ENCODE data around the gene TXNDC2.

TXNDC2 gene

DNA sequence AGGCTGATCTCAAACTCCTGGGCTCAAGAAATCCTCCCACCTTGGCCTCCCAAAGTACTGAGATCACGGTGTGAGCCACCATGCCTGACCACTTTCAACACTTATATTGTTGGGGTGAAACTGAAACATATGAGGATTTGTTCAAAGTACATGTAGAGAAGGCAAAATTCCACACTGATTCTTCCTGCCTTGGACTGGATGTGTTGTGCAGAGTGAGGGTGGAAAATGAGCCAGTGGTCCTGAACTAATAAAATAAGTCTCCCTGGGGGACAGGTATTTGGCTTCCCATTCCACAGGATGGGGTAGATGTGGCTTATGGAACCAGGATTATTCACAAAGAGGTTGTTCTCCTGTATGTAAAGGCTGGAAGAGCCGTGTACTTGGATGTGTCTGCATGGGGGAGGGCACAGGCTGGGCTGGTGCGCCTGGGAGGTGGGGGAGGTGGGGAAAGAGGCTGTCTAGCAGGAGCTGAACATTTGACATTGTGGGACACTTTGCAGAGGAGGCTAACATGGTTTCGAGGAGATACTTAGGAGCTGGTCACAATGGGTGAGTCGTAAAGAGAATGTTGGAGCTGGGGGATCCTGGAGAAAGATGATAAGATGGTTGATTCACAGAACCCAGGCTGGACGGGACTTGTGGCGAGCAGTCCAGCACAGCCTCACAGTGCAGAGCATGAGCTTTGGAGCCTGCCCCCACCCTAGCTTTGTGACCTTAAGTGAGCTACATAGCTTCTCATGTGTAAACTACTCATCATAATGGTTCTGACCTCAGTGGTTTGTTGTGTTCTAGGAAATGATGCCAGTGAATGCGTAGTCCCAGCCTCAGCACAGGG is at the start of gene TXNDC2:
TSS of gene TXNDC2 (plus strand) at position 804 of the 835 bp plus-strand sequence. CDS start 708 bp downstream, outside the sequence.
- H3K9me3 Mint-ChIP-seq (ENCODE audit: low read depth), result no peaks in the 10 kb centered on the region
- no peak within 1 kb of the TSS for H3K4me3 Mint-ChIP-seq
- H3K27me3 Mint-ChIP-seq, result no peaks in the 10 kb centered on the region
- H3K4me1 Mint-ChIP-seq (ENCODE audit: low read depth), result no peaks in the 10 kb centered on the region
- no peak within 1 kb of the TSS for H3K27ac Mint-ChIP-seq
- H3K36me3 Mint-ChIP-seq, result no peaks in the 10 kb centered on the region

DNA sequence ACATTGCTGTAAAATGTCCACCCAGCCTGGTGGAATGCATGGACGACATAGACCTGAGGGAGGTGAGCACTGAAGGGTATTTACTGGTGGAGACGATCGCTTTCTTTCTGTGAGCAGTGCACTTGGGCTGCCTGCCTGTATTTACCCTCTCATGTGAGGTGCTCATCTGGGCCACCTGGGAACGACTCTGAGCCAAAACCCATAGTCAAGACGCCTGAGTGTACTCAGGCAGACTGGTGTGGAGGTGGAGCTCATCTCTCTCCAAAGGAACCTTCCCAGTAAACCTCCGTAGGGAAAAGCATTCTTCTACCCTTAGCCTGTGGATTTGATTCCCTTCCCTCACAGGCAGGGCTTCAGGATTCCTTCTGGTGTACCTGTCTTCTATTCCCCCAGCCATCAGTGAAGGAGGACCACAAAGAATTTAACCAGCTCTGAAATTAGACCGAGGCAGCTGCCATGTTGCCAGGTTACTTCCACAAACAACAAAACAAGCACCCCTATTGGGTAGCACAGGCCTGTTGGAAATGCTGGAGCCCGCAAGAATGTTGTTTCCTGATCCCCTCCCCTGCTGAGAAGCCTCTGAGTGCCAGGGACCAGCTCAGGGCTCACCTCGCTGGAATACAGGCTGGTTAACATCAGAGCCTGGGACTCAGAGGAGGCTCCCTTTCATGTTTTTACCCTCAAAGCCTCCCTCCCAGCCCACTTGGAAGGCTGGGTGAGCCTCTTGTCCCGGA is 47.5 kb upstream of the TXNDC2 start:
- Mint-ChIP-seq H3K27me3 (peaks cover 2% of the 10 kb centered on the region), H3K4me1 (ENCODE audit: low read depth) (no peaks in the 10 kb centered on the region), H3K4me3 (no peak overlapping the region), H3K36me3 (no peaks in the 10 kb centered on the region), H3K27ac (no peak overlapping the region), H3K9me3 (ENCODE audit: low read depth) (no peaks in the 10 kb centered on the region)

DNA sequence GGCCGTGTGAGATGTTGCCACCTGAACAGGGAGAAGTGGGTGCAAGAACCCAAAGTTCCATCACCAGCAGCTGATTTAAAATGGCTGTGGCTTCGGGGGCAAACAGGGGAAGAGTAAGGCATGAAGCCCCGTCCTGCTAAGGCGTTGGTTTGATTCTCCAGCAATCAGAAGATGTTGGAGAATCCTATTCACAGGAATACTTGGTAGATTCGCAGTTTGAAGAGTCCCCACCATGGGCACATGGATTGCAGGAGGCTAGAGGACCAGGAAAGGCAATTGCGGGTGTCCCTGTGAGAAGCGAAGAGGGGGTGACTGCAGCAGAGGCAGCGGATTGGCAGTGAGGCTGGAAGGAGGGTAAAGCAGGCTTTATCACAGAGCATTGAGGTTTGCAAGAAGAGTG is 46.6 kb upstream of the TXNDC2 start:
- no peak overlapping the region for H3K4me3 Mint-ChIP-seq
- H3K9me3 Mint-ChIP-seq (ENCODE audit: low read depth), result no peaks in the 10 kb centered on the region
- no peaks in the 10 kb centered on the region for H3K4me1 Mint-ChIP-seq (ENCODE audit: low read depth)
- H3K36me3 Mint-ChIP-seq, result no peaks in the 10 kb centered on the region
- H3K27ac Mint-ChIP-seq, result no peak overlapping the region
- H3K27me3 Mint-ChIP-seq, result peaks cover 2% of the 10 kb centered on the region

DNA sequence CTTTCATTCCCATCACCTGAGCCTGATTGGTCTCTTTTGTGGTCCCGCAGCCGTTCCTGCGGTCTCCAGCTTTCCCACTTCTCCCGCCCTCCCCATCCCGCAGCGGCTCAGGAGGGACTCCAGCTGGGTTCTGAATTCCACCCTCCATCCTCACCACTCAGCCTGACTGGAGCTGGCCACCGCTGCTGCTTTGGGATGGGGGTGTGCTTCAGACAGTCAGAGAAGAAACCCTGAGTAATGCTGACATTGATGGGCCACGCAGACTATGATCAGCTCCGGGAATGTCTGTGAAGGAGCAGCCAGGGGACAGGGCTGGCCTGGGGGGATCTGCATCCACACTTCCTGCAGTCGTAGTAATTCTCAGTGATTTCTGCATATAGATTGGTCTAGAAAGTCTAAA is 45.9 kb upstream of the TXNDC2 start:
- H3K27me3 Mint-ChIP-seq, result peaks cover 2% of the 10 kb centered on the region
- H3K4me1 Mint-ChIP-seq (ENCODE audit: low read depth), result no peaks in the 10 kb centered on the region
- H3K4me3 Mint-ChIP-seq, result no peak overlapping the region
- no peaks in the 10 kb centered on the region for H3K36me3 Mint-ChIP-seq
- no peak overlapping the region for H3K27ac Mint-ChIP-seq
- H3K9me3 Mint-ChIP-seq (ENCODE audit: low read depth), result no peaks in the 10 kb centered on the region

DNA sequence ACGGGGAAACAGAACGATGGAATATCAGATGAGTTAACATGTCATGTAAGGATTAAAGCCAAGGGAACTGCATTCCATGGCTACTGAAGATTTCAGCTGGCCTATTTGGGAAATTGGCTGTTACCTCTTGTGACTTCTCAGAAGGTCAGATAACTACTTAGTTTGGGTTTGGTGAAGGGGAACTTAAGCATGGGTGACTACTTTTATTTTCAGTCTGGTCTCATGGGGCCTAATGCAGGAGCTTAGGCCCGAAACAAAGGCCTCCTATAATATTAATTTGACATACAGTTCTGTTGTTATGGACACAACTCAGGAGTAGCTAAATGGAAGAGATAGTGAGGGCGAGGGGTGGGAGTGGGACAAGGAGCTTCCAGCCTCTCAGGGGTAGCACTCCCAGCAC is 44.0 kb upstream of the TXNDC2 start:
- no peak overlapping the region for H3K27ac Mint-ChIP-seq
- H3K4me1 Mint-ChIP-seq (ENCODE audit: low read depth), result no peaks in the 10 kb centered on the region
- H3K36me3 Mint-ChIP-seq, result no peaks in the 10 kb centered on the region
- peaks cover 2% of the 10 kb centered on the region for H3K27me3 Mint-ChIP-seq
- no peak overlapping the region for H3K4me3 Mint-ChIP-seq
- H3K9me3 Mint-ChIP-seq (ENCODE audit: low read depth), result no peaks in the 10 kb centered on the region

DNA sequence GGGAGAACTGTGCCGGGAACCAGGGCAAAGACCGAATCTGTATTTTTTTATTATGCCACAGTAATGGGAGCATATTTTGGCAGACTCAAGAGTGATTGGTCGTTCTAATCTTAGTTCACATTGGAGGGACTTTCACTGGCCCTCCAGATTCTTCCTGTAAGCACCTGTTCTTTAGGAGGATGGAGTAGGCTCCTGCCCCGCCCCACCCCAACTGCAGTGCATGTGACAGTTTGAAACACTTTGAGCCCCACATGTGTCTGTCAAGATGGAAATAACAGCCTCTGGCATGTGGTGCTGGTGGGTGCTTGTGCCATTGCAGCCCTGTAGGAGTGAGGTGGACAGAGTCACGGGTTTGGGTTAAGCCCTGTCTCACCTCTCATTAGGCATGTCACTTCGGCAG is 43.3 kb upstream of the TXNDC2 start:
- H3K27ac Mint-ChIP-seq, result no peak overlapping the region
- no peaks in the 10 kb centered on the region for H3K9me3 Mint-ChIP-seq (ENCODE audit: low read depth)
- no peak overlapping the region for H3K4me3 Mint-ChIP-seq
- peaks cover 3% of the 10 kb centered on the region for H3K27me3 Mint-ChIP-seq
- no peaks in the 10 kb centered on the region for H3K36me3 Mint-ChIP-seq
- no peaks in the 10 kb centered on the region for H3K4me1 Mint-ChIP-seq (ENCODE audit: low read depth)

DNA sequence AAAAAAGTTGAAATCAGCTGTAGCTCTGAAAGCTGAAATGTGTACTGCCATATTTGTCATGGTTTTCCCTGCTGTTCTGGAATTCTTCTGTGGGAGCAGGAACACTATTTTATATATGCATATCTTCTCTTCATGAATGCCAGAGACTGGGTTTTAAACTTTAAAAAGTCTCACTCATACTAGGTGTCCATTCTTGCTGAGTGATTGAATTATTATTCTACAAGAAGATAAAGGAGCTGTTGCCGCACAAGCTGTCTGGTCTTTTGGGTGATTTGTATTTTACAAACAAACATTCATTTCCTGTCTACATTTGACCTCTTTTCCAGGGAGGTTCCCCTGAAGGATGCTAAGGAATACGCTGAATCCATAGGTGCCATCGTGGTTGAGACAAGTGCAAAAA is 40.5 kb upstream of the TXNDC2 start:
- H3K4me1 Mint-ChIP-seq (ENCODE audit: low read depth), result no peaks in the 10 kb centered on the region
- H3K36me3 Mint-ChIP-seq, result no peaks in the 10 kb centered on the region
- H3K27ac Mint-ChIP-seq, result no peak overlapping the region
- H3K9me3 Mint-ChIP-seq (ENCODE audit: low read depth), result no peaks in the 10 kb centered on the region
- no peak overlapping the region for H3K4me3 Mint-ChIP-seq
- H3K27me3 Mint-ChIP-seq, result peaks cover 13% of the 10 kb centered on the region

DNA sequence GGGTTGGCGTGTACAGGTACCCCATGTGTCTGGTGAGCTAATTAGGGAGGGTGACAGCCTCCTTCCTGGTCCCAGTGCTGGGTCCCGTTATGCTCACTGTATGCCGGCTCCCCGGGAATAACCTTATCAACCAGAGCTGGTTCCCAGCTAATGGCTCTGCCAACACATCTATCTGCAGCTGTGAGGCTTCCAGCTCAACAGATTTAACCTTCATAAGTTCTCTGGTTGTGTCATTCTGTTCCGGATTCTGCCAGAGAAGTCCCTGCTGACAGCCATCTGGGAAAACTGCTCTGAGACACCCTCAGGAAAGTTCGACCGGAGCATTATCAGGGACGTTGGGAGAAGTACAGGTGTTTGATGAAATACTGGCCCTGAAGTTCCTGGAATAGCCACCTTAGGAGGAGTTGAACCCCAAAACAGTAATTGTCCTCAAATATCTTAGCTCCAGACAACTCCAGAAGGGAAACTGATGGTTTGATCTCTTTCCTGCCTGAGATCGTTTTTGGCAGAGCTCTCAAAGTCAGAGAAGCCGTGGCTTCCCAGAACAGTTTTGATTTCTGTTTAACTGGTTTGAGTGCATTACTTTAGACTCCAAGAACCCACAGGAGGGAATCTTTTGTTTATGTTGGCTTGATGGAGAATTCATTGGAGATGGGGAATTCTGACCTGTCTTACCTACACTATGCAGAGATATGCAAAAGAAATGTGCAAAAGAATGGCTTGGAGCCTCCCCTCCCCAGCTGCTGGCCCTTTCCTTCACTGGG is 39.4 kb upstream of the TXNDC2 start:
- H3K4me3 Mint-ChIP-seq, result no peak overlapping the region
- peaks cover 13% of the 10 kb centered on the region for H3K27me3 Mint-ChIP-seq
- H3K36me3 Mint-ChIP-seq, result no peaks in the 10 kb centered on the region
- H3K9me3 Mint-ChIP-seq (ENCODE audit: low read depth), result no peaks in the 10 kb centered on the region
- no peak overlapping the region for H3K27ac Mint-ChIP-seq
- no peaks in the 10 kb centered on the region for H3K4me1 Mint-ChIP-seq (ENCODE audit: low read depth)

DNA sequence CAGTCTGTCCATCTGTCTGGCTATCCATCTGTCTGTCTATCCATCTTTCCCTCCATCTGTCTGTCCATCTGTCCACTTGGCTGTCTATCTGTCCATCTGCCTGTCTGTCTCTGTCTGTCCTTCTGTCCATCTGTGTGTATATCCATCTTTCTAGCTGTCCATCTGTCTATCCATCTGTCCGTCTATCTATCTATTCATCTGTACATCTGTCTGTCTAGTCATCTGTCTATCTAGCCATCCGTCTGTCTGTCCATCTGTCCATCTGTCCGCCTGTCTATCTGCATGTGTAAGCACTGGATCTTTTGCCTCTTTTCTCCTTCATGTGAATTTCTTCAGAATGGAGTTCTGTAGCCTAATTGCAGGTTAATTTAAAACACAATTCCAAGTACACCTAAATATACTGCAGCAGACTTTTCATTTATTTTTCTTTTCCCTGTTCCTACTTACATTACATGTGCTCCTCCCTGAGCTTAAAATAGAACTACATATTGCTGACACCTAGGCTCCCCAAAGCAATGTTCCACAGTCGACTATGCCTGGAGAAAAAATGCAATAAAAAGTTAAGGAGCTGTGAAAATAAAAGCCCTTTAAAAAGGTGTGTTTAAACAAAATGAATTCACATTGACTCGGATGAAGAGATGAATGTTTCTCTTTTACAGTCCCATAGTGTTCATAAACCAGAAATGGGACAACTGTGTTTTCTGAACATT is 37.4 kb upstream of the TXNDC2 start:
- peaks cover 13% of the 10 kb centered on the region for H3K27me3 Mint-ChIP-seq
- no peaks in the 10 kb centered on the region for H3K4me1 Mint-ChIP-seq (ENCODE audit: low read depth)
- H3K4me3 Mint-ChIP-seq, result no peak overlapping the region
- H3K36me3 Mint-ChIP-seq, result no peaks in the 10 kb centered on the region
- no peaks in the 10 kb centered on the region for H3K9me3 Mint-ChIP-seq (ENCODE audit: low read depth)
- no peak overlapping the region for H3K27ac Mint-ChIP-seq

DNA sequence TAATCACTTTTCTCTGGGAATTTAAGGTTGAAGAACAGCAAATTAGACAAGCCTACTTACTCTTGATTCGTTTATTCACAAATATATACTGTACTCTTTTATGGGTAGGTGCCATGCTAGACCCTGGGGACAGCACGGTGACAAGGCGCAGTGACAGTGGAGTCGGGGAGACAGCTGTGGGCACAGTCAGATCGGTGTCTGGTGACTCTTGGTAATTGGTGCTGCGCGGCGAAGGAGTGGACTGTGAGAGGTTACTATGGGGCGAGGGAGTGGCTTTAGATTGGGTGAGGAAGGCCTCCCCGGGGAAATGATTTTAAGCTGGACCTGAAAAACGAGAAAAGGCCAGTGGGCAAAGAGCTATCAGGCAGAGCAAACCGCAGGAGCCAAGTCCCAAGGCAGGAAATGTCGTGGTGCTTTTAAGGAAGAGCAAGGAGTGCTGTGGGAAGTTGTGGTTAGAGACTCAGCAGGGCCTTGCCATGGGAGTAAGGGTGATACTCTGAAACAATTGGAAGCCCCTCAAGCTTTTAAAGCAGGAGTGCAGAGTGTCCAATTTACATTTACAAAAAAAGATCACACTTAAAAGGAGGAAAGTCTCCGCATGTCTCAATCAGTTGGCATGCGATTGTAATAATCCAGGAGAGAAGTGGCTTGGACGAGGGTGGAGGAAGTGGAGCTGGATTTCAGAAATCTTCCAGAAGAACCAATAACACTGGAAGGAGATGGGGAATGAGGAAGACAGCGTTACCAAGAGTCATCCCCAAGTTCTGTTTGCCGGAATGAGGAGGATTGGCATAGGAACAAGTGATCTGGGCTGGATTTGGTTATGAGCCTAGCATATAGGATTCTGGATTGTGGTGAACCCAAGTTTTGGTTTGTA is 36.1 kb upstream of the TXNDC2 start:
- peaks cover 13% of the 10 kb centered on the region for H3K27me3 Mint-ChIP-seq
- H3K9me3 Mint-ChIP-seq (ENCODE audit: low read depth), result no peaks in the 10 kb centered on the region
- no peak overlapping the region for H3K27ac Mint-ChIP-seq
- H3K4me1 Mint-ChIP-seq (ENCODE audit: low read depth), result no peaks in the 10 kb centered on the region
- no peak overlapping the region for H3K4me3 Mint-ChIP-seq
- H3K36me3 Mint-ChIP-seq, result no peaks in the 10 kb centered on the region

DNA sequence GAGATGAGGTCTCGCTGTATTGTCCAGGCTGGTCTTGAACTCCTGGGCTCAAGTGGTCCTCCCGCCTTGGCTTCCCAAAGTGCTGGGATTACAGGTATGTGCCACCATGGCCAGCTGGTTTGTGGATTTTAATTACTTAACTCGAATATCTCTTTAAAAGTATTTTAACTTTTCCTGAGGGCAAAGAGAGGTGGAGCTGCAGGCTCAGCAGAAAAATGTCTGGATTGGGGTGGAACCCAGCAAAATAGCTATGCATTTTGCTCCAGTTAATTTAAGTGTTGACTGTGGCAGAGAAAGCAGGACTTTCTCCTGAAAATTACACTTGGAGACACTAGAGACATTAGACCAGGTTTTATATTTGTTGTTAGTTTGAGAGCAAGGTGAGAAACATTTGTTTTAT is 35.5 kb upstream of the TXNDC2 start:
- Mint-ChIP-seq H3K4me3 (no peak overlapping the region), H3K9me3 (ENCODE audit: low read depth) (no peaks in the 10 kb centered on the region), H3K27me3 (peaks cover 13% of the 10 kb centered on the region), H3K36me3 (no peaks in the 10 kb centered on the region), H3K27ac (no peak overlapping the region), H3K4me1 (ENCODE audit: low read depth) (no peaks in the 10 kb centered on the region)

DNA sequence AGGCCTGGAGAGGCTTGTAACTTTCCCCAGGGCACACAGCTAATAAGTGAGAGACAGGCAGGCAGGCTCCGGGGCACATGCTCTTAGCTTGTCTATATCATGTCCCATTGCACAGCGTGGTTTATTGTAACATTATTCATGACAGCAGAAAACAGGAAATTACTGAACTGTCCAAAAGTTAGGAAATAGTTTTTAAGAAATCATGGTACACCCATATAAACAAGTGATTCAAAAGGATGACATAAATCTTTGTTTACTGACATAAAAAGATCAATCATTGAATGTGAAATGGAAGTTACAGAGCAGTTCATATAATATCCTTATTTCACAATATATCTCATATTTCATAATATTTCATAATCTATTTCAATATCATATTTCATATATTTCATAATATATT is 34.3 kb upstream of the TXNDC2 start:
- Mint-ChIP-seq H3K36me3 (no peaks in the 10 kb centered on the region), H3K4me3 (no peak overlapping the region), H3K27ac (no peak overlapping the region), H3K27me3 (peaks cover 13% of the 10 kb centered on the region), H3K9me3 (ENCODE audit: low read depth) (no peaks in the 10 kb centered on the region), H3K4me1 (ENCODE audit: low read depth) (no peaks in the 10 kb centered on the region)

DNA sequence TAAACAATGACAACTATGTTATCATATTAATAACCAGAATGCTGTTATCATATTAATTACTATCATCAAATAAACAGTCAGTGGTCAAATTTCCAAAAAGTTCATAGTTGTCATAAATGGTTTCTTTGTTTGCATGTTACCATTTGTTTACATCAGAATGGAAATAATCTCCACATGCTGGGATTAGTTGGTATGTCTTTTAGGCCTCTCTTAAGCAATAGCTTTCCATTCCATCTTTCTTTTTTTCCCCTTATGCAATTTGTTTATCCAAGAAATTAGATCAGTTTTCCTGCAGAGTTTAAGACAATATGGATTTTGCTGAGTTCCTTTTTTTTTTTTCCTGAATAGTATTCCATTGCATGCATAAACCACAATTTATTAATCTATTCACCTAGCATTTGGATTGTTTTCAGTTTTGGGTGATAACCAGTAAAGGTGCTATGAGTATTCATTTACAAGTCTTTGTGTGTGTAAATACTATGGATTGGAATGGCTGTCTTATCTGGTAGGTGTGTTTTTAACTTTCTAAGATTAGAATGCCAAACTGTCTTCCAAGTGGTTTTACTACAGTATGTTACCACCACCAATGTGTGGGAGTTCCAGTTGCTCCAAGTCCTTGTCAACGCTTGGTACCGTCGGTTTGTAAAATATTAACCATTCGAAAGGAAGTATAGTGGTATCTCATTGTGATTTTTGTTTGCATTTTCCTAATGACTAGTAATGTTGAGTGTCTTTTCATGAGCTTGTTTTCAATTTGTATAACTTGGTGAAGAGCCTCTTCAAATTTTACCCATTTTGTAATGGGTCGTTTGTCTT is 33.3 kb upstream of the TXNDC2 start:
- Mint-ChIP-seq H3K4me3 (no peak overlapping the region), H3K27me3 (peaks cover 10% of the 10 kb centered on the region), H3K36me3 (no peaks in the 10 kb centered on the region), H3K9me3 (ENCODE audit: low read depth) (no peaks in the 10 kb centered on the region), H3K4me1 (ENCODE audit: low read depth) (no peaks in the 10 kb centered on the region), H3K27ac (no peak overlapping the region)
